IMR-90 (cell line): ENCODE results near the gene ALDH3A2. TPM values are rescaled to one million over a fixed set of nuclear protein-coding genes. Genes with fewer than 3 reads are reported as not detected.

Experiments used
- ATAC-seq: fragments of 200-7000 bp; cut with Tn5 transposase; 2 replicates; pipeline ENCODE4 v1.9.1; 2020; ENCODE audit warnings: low read depth, mild to moderate bottlenecking, moderate library complexity
- BruUV-seq: library from RNA; stranded (reverse); fragments of 400-500 nt; replicated peaks from 2 replicates; lab custom pipeline; 2021; lab: Mats Ljungman, UMichigan
- CTCF ChIA-PET: fragments of 300-600 bp; formaldehyde crosslinking; extraction: SDS; loops from one replicate; lab custom pipeline; 2021; ENCODE audit warnings: antibody characterized with exemption; lab: Yijun Ruan, JAX
- POLR2A ChIA-PET: fragments of 300-600 bp; sonication (Branson Sonifier 250); formaldehyde crosslinking; loops from one replicate; lab custom pipeline; 2022; ENCODE audit warnings: antibody characterized with exemption; ENCODE audit not compliant: unreplicated experiment; lab: Charles Lee
- DNase-seq: peaks from one replicate; pipeline ENCODE4 v3.0.0; 2013
- H2AFZ ChIP-seq: replicated peaks from 2 replicates; pipeline ENCODE3; 2013; ENCODE audit warnings: low read length, mild to moderate bottlenecking; ENCODE audit not compliant: poor library complexity
- H2AK5ac ChIP-seq: 2 replicates; pipeline ENCODE4 v1.6.1; 2013; ENCODE audit warnings: low read depth, low read length, inconsistent platforms
- H2AK9ac ChIP-seq: replicated peaks from 2 replicates; pipeline ENCODE3; 2013; ENCODE audit warnings: mild to moderate bottlenecking, low read depth, low read length, moderate library complexity; ENCODE audit not compliant: poor library complexity
- H2BK120ac ChIP-seq: 2 replicates; pipeline ENCODE4 v1.6.1; 2013; ENCODE audit warnings: low read depth, low read length, inconsistent platforms
- H2BK15ac ChIP-seq: 3 replicates; pipeline ENCODE4 v1.6.1; 2013; ENCODE audit warnings: low read depth, low read length, inconsistent platforms
- H2BK20ac ChIP-seq: 2 replicates; pipeline ENCODE4 v1.6.1; 2013; ENCODE audit warnings: low read depth, mild to moderate bottlenecking, inconsistent platforms, low read length, moderate library complexity
- H2BK5ac ChIP-seq: 2 replicates; pipeline ENCODE4 v1.6.1; 2013; ENCODE audit warnings: mild to moderate bottlenecking, low read depth, low read length, inconsistent platforms; ENCODE audit not compliant: poor library complexity, severe bottlenecking
- H3K14ac ChIP-seq: replicated peaks from 2 replicates; pipeline ENCODE4 v1.6.1; 2013; ENCODE audit warnings: low read depth, low read length, inconsistent platforms
- H3K18ac ChIP-seq: 2 replicates; pipeline ENCODE4 v1.6.1; 2013; ENCODE audit warnings: low read depth, low read length, control low read depth
- H3K23ac ChIP-seq: 2 replicates; pipeline ENCODE4 v1.6.1; 2013; ENCODE audit warnings: low read depth, low read length, inconsistent platforms
- H3K27ac ChIP-seq: 2 replicates; pipeline ENCODE4 v1.5.1; 2013; ENCODE audit warnings: mild to moderate bottlenecking, control low read depth, low read length; ENCODE audit not compliant: insufficient read depth
- H3K27me3 ChIP-seq: 2 replicates; pipeline ENCODE4 v1.6.1; 2013; ENCODE audit warnings: low read length; ENCODE audit not compliant: control insufficient read depth, insufficient read depth
- H3K36me3 ChIP-seq: 2 replicates; pipeline ENCODE4 v1.6.1; 2013; ENCODE audit warnings: low read length, mixed read lengths; ENCODE audit not compliant: control insufficient read depth, insufficient read depth
- H3K4ac ChIP-seq: 2 replicates; pipeline ENCODE4 v1.6.1; 2013; ENCODE audit warnings: low read depth, low read length, inconsistent platforms
- H3K4me1 ChIP-seq: 2 replicates; pipeline ENCODE4 v1.6.1; 2013; ENCODE audit warnings: low read length, mixed read lengths; ENCODE audit not compliant: control insufficient read depth, insufficient read depth
- H3K4me2 ChIP-seq: 2 replicates; pipeline ENCODE4 v1.6.1; 2013; ENCODE audit warnings: low read depth, mild to moderate bottlenecking, control low read depth, low read length, moderate library complexity
- H3K4me3 ChIP-seq: 2 replicates; pipeline ENCODE4 v1.5.1; 2013; ENCODE audit warnings: low read depth, mild to moderate bottlenecking, control low read depth, low read length, moderate library complexity; ENCODE audit not compliant: insufficient read depth
- H3K56ac ChIP-seq: 2 replicates; pipeline ENCODE4 v1.6.1; 2013; ENCODE audit warnings: low read length, inconsistent platforms; ENCODE audit not compliant: insufficient read depth; ENCODE audit errors: extremely low read depth
- H3K79me1 ChIP-seq, 2 experiments: 2 replicates each; pipeline ENCODE4 v1.6.1; 2013; ENCODE audit warnings: low read length in 2 of 2, inconsistent platforms in 1 of 2, low read depth in 1 of 2
- H3K9ac ChIP-seq: 2 replicates; pipeline ENCODE4 v1.6.1; 2013; ENCODE audit warnings: low read depth, low read length, control low read depth
- H3K9me1 ChIP-seq: 2 replicates; pipeline ENCODE4 v1.6.1; 2013; ENCODE audit warnings: low read length, inconsistent platforms; ENCODE audit not compliant: insufficient read depth
- H3K9me3 ChIP-seq: 2 replicates; pipeline ENCODE4 v1.6.1; 2013; ENCODE audit warnings: low read length; ENCODE audit not compliant: control insufficient read depth, insufficient read depth
- H4K20me1 ChIP-seq: 2 replicates; pipeline ENCODE4 v1.6.1; 2013; ENCODE audit warnings: low read length, inconsistent platforms; ENCODE audit not compliant: insufficient read depth
- H4K5ac ChIP-seq: 2 replicates; pipeline ENCODE4 v1.6.1; 2013; ENCODE audit warnings: mild to moderate bottlenecking, low read depth, low read length, control low read depth
- H4K8ac ChIP-seq, 2 experiments: 2 replicates each; pipeline ENCODE4 v1.6.1; 2013; ENCODE audit warnings: low read depth in 2 of 2, low read length in 2 of 2, control low read depth in 1 of 2, inconsistent platforms in 1 of 2
- H4K91ac ChIP-seq: 2 replicates; pipeline ENCODE4 v1.6.1; 2013; ENCODE audit warnings: low read depth, low read length, inconsistent platforms; ENCODE audit not compliant: insufficient read depth
- CEBPB ChIP-seq: IDR thresholded peaks from 2 replicates; pipeline ENCODE4 v1.6.1; 2012; ENCODE audit warnings: low read depth, low read length, improper control_type of control experiment
- CHD1 ChIP-seq: IDR thresholded peaks from 2 replicates; pipeline ENCODE4 v1.6.1; 2012; ENCODE audit warnings: low read depth, low read length, improper control_type of control experiment
- ELK1 ChIP-seq: fragments of 150-350 bp; IDR thresholded peaks from 2 replicates; pipeline ENCODE4 v1.6.1; 2016; ENCODE audit warnings: low read depth, mild to moderate bottlenecking, low read length, moderate library complexity, borderline replicate concordance
- FOS ChIP-seq: fragments of 150-350 bp; IDR thresholded peaks from 2 replicates; pipeline ENCODE4 v1.6.1; 2016; ENCODE audit warnings: low read depth, low read length
- MAFK ChIP-seq: IDR thresholded peaks from 2 replicates; pipeline ENCODE4 v1.6.1; 2012; ENCODE audit warnings: low read depth, low read length, improper control_type of control experiment
- MAZ ChIP-seq: IDR thresholded peaks from 2 replicates; pipeline ENCODE4 v1.6.1; 2012; ENCODE audit warnings: low read depth, mild to moderate bottlenecking, low read length, improper control_type of control experiment, moderate library complexity, borderline replicate concordance
- NFE2L2 ChIP-seq: fragments of 150-350 bp; IDR thresholded peaks from 2 replicates; pipeline ENCODE4 v1.6.1; 2016; ENCODE audit warnings: low read depth, mild to moderate bottlenecking, low read length
- POLR2A ChIP-seq: IDR thresholded peaks from 2 replicates; pipeline ENCODE4 v1.6.1; 2012; ENCODE audit warnings: mild to moderate bottlenecking, low read depth, low read length
- WGBS, 2 experiments: methylation state at CpG; one replicate each; pipeline versions ENCODE4 v1.1.5 to v1.1.7; 2013; ENCODE audit warnings: missing lambda C conversion rate in 2 of 2; ENCODE audit not compliant: insufficient read length in 1 of 2; ENCODE audit errors: extremely low coverage in 2 of 2; 5-methylcytosine and 5-hydroxymethylcytosine counted together
- dilution Hi-C: fragments of 300-500 bp; cut with HindIII; formaldehyde crosslinking; loops from one replicate; pipeline ENCODE4 v1.14.3; 2018; ENCODE audit warnings: low sequenced_read_pairs; ENCODE audit not compliant: unreplicated experiment
- in situ Hi-C: fragments of 300-500 bp; cut with MboI; formaldehyde crosslinking; loops from 3 replicates; pipeline ENCODE4 v1.14.3; 2019; ENCODE audit warnings: low sequenced_read_pairs, inconsistent platforms, mixed read lengths
- intact Hi-C: fragments of 100-400 bp; cut with micrococcal nuclease; formaldehyde crosslinking; loops from 2 replicates; pipeline ENCODE4 v1.10.0; 2022
- polyA plus RNA-seq, 3 experiments: library from polyadenylated mRNA; depleted of rRNA; stranded (reverse); fragments of >200 nt; gene quantifications; 2 replicates each; pipeline ENCODE4 v1.2.3, GENCODE V29; 2012; ENCODE audit warnings: low replicate concordance in 1 of 3
- total RNA-seq: library from RNA; depleted of rRNA; stranded (reverse); fragments of >200 nt; gene quantifications from 2 replicates; pipeline ENCODE4 v1.2.3, GENCODE V29; 2012

Gene ALDH3A2
- total and polyA plus RNA-seq, 2 of the 4 experiments (the other 2 are of a cell fraction), result 4.0 to 7.9 TPM

GRCh38 chr17:19664136-19664820 is 15.7 kb downstream of the ALDH3A2 start:
- H2BK15ac ChIP-seq, result no peak overlapping the region
- no peak overlapping the region for H2AK5ac ChIP-seq
- H3K23ac ChIP-seq, result no peak overlapping the region
- no peaks in the 10 kb centered on the region for H3K27me3 ChIP-seq
- no peaks in the 10 kb centered on the region for H3K9me1 ChIP-seq
- no peak overlapping the region for H2BK20ac ChIP-seq
- no peak overlapping the region for H3K27ac ChIP-seq
- H2BK120ac ChIP-seq, result no peak overlapping the region
- TF ChIP-seq FOS (no peak), NFE2L2 (no peak), CHD1 (no peak), POLR2A (no peak), CEBPB (no peak), ELK1 (no peak), MAFK (no peak), MAZ (no peak)
- no peak overlapping the region for H3K9ac ChIP-seq
- in situ Hi-C loops (no loop called here), dilution Hi-C loops (no loop called here), intact Hi-C loops (no loop called here)
- no peak overlapping the region for H3K4me2 ChIP-seq
- H4K8ac ChIP-seq, result no peak overlapping the region
- no peak overlapping the region for H2AFZ ChIP-seq
- no peak for DNase-seq
- WGBS, 2 experiments, result 78% methylated on average over 4 of the region's 5 CpGs; no CpG with 5 or more reads in 1 of the 2 experiments
- H3K36me3 ChIP-seq, result peaks cover 2% of the 10 kb centered on the region; the same call in 1 of the 2 replicates
- H4K91ac ChIP-seq, result no peak overlapping the region
- no peak overlapping the region for H3K56ac ChIP-seq
- H4K5ac ChIP-seq, result no peak overlapping the region
- no peak overlapping the region for H3K4me3 ChIP-seq
- ChIA-PET CTCF (interaction anchor here (0.6 kb wide), 1 partner anchor 41 kb away, joined by 4 read pairs; no protein-coding TSS in a partner anchor), POLR2A (no interaction called here)
- no peaks in the 10 kb centered on the region for H4K20me1 ChIP-seq
- ATAC-seq, result no peak
- no peak overlapping the region for H3K18ac ChIP-seq
- no peak overlapping the region for H3K4ac ChIP-seq
- no peaks in the 10 kb centered on the region for H3K79me1 ChIP-seq
- no peaks in the 10 kb centered on the region for H3K4me1 ChIP-seq
- no peak overlapping the region for H2AK9ac ChIP-seq
- no peak overlapping the region for H3K14ac ChIP-seq
- H2BK5ac ChIP-seq, result no peak overlapping the region
- BruUV-seq, result no TSS peak
- no peaks in the 10 kb centered on the region for H3K9me3 ChIP-seq
